C4-2B (cell line): ENCODE results near the gene MEIS2.

Source experiments
- H3K27ac ChIP-seq: fragments of 450-650 bp; 2 replicates; pipeline ENCODE4 v1.5.1; 2017
- CTCF ChIP-seq: fragments of 450-650 bp; conservative IDR thresholded peaks from 2 replicates; pipeline ENCODE4 v1.5.1; 2017; ENCODE audit warnings: mild to moderate bottlenecking
- ZFX ChIP-seq: fragments of 450-650 bp; IDR thresholded peaks from 2 replicates; pipeline ENCODE4 v1.6.1; 2017

MEIS2 gene

GRCh38 chr15:37102305-37103162 is 2.2 kb upstream of the MEIS2 start:
- TF ChIP-seq ZFX = no peak
- no peak for TF ChIP-seq CTCF
- no peak overlapping the region for H3K27ac ChIP-seq

GRCh38 chr15:37101980-37102304 is 1.6 kb upstream of the MEIS2 start:
- TF ChIP-seq CTCF (no peak), ZFX (no peak)
- H3K27ac ChIP-seq = no peak overlapping the region

GRCh38 chr15:37100966-37101215 is 542 bp upstream of the MEIS2 start:
- H3K27ac ChIP-seq = no peak overlapping the region
- TF ChIP-seq ZFX = no peak
- no peak for TF ChIP-seq CTCF

GRCh38 chr15:37099319-37100108 is 835 bp downstream of the MEIS2 start:
- no peak for TF ChIP-seq CTCF
- no peak for TF ChIP-seq ZFX
- no peak overlapping the region for H3K27ac ChIP-seq

- no peak overlapping the region for H3K27ac ChIP-seq
- TF ChIP-seq ZFX (no peak), CTCF (no peak)
Observed at GRCh38 chr15:37098468-37099318, 1.7 kb downstream of the MEIS2 start.

- no peak overlapping the region for H3K27ac ChIP-seq
- TF ChIP-seq CTCF (no peak), ZFX (no peak)
Observed at GRCh38 chr15:37097144-37097919, 3.0 kb downstream of the MEIS2 start.
